ENCODE results near the gene ADGRL3.

Gene ADGRL3

GRCh38 chr4:61200187-61200915 lies at the start of gene ADGRL3:
Gene ADGRL3, plus strand, starts transcription at chr4:61200326.
- FAIRE-seq (no peak), DNase-seq (ENCODE audit: low spot score) (no peak)

GRCh38 chr4:61152433-61152832 lies 47.7 kb upstream of the ADGRL3 start:
- DNase-seq (ENCODE audit: low spot score) (no peak), FAIRE-seq (no peak)

GRCh38 chr4:61160478-61160877 lies 39.6 kb upstream of the ADGRL3 start:
- DNase-seq (ENCODE audit: low spot score) = no peak

GRCh38 chr4:61162116-61162515 lies 38.0 kb upstream of the ADGRL3 start:
- no peak for FAIRE-seq
- DNase-seq (ENCODE audit: low spot score) = no peak

More at GRCh38 chr4:61160478-61160877, 39.6 kb upstream of the ADGRL3 start:
- FAIRE-seq = no peak

GRCh38 chr4:61173799-61174198 lies 26.3 kb upstream of the ADGRL3 start:
- DNase-seq (ENCODE audit: low spot score) (no peak), FAIRE-seq (no peak)

- no peak for DNase-seq (ENCODE audit: low spot score)
- FAIRE-seq = no peak
Observed at GRCh38 chr4:61175495-61175894, 24.6 kb upstream of the ADGRL3 start.

- FAIRE-seq (no peak), DNase-seq (ENCODE audit: low spot score) (no peak)
Observed at GRCh38 chr4:61177367-61177766, 22.8 kb upstream of the ADGRL3 start.

- DNase-seq (ENCODE audit: low spot score) (no peak), FAIRE-seq (no peak)
Observed at GRCh38 chr4:61180405-61180804, 19.7 kb upstream of the ADGRL3 start.

GRCh38 chr4:61182915-61183314 lies 17.2 kb upstream of the ADGRL3 start:
- no peak for FAIRE-seq
- DNase-seq (ENCODE audit: low spot score) = no peak

GRCh38 chr4:61185288-61185687 lies 14.8 kb upstream of the ADGRL3 start:
- DNase-seq (ENCODE audit: low spot score) = no peak
- FAIRE-seq = no peak

- DNase-seq (ENCODE audit: low spot score) (no peak), FAIRE-seq (no peak)
Observed at GRCh38 chr4:61192392-61192791, 7.7 kb upstream of the ADGRL3 start.

- DNase-seq (ENCODE audit: low spot score) (no peak), FAIRE-seq (no peak)
Observed at GRCh38 chr4:61193863-61194262, 6.3 kb upstream of the ADGRL3 start.

- FAIRE-seq (no peak), DNase-seq (ENCODE audit: low spot score) (no peak)
Observed at GRCh38 chr4:61194571-61194970, 5.6 kb upstream of the ADGRL3 start.

- FAIRE-seq = no peak
- no peak for DNase-seq (ENCODE audit: low spot score)
Observed at GRCh38 chr4:61195101-61195500, 5.0 kb upstream of the ADGRL3 start.

GRCh38 chr4:61198686-61199085 lies 1.4 kb upstream of the ADGRL3 start:
- DNase-seq (ENCODE audit: low spot score) (no peak), FAIRE-seq (no peak)

GRCh38 chr4:61199873-61200186 lies 296 bp upstream of the ADGRL3 start:
- FAIRE-seq = no peak

GRCh38 chr4:61200916-61201526 lies 895 bp downstream of the ADGRL3 start:
- DNase-seq (ENCODE audit: low spot score) = no peak
- no peak for FAIRE-seq

More at GRCh38 chr4:61199873-61200186, 296 bp upstream of the ADGRL3 start:
- no peak for DNase-seq (ENCODE audit: low spot score)

- DNase-seq (ENCODE audit: low spot score) (no peak), FAIRE-seq (no peak)
Observed at GRCh38 chr4:61201561-61201960, 1.4 kb downstream of the ADGRL3 start.

- FAIRE-seq (no peak), DNase-seq (ENCODE audit: low spot score) (no peak)
Observed at GRCh38 chr4:61201961-61202637, 2.0 kb downstream of the ADGRL3 start.

- DNase-seq (ENCODE audit: low spot score) (no peak), FAIRE-seq (no peak)
Observed at GRCh38 chr4:61202638-61203435, 2.7 kb downstream of the ADGRL3 start.

GRCh38 chr4:61203436-61203790 lies 3.3 kb downstream of the ADGRL3 start:
- no peak for DNase-seq (ENCODE audit: low spot score)
- FAIRE-seq = no peak

All from RCC 7860 (cell line).